Stomach smooth muscle (tissue), 2 donors: ENCODE measurements around the gene ANTXRL.
"Not testable (repeated sequence)": the region's sequence is repeated elsewhere in the genome, so short reads cannot be mapped to it uniquely, and the experiment has no call there.

Experiments
- H3K27ac ChIP-seq: one replicate; pipeline ENCODE4 v1.7.0; 2013; ENCODE audit warnings: mild to moderate bottlenecking, low read length, inconsistent platforms
- H3K27me3 ChIP-seq, 2 donors: one replicate each; pipeline ENCODE4 v1.7.0; 2013; ENCODE audit warnings: low read length in 2 of 2; ENCODE audit not compliant: insufficient read depth in 2 of 2, control insufficient read depth in 1 of 2
- H3K36me3 ChIP-seq, 2 donors: one replicate each; pipeline ENCODE4 v1.7.0; 2013; ENCODE audit warnings: low read length in 2 of 2; ENCODE audit not compliant: control insufficient read depth in 2 of 2, insufficient read depth in 2 of 2
- H3K4me1 ChIP-seq: one replicate; pipeline ENCODE4 v1.7.0; 2013; ENCODE audit warnings: low read length; ENCODE audit not compliant: control insufficient read depth, insufficient read depth
- H3K4me3 ChIP-seq, 2 donors: one replicate each; pipeline ENCODE4 v1.7.0; 2013; ENCODE audit warnings: low read length in 2 of 2
- H3K9ac ChIP-seq, 2 donors: one replicate each; pipeline ENCODE4 v1.7.0; 2013; ENCODE audit warnings: low read length in 2 of 2, mild to moderate bottlenecking in 1 of 2
- H3K9me3 ChIP-seq, 2 donors: one replicate each; pipeline ENCODE4 v1.7.0; 2013; ENCODE audit warnings: low read length in 2 of 2; ENCODE audit not compliant: control insufficient read depth in 2 of 2
- donor health status: healthy.
- donor health status: Pancreatic carcinoma.

Gene ANTXRL

DNA sequence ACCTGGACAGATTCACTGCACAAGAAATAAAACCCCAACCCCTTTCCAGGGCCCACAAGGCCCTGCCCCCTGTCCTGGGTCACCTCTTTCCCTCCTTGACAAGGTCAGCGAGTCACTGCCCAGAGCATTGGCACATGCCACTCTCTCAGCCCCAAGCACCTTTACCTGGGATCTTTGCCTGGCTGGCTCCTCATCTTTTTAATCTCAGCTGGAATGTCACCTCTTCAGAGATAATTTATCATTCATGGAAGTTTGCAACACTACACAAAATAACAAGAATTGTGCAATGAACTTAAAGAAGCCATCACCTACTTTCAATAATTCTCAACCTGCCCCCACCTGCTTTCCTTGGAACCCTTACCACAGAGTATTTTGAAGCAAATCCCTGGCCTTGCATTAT, 19.2 kb downstream of the ANTXRL start:
- peaks cover 3% of the 10 kb centered on the region for H3K4me1 ChIP-seq
- H3K27me3 ChIP-seq = peaks cover 0 to 6% of the 10 kb centered on the region in 2 donors
- H3K27ac ChIP-seq = no peak overlapping the region
- no peaks in the 10 kb centered on the region for H3K36me3 ChIP-seq
- no peak overlapping the region for H3K4me3 ChIP-seq
- no peak overlapping the region for H3K9ac ChIP-seq
- H3K9me3 ChIP-seq = no peaks in the 10 kb centered on the region

DNA sequence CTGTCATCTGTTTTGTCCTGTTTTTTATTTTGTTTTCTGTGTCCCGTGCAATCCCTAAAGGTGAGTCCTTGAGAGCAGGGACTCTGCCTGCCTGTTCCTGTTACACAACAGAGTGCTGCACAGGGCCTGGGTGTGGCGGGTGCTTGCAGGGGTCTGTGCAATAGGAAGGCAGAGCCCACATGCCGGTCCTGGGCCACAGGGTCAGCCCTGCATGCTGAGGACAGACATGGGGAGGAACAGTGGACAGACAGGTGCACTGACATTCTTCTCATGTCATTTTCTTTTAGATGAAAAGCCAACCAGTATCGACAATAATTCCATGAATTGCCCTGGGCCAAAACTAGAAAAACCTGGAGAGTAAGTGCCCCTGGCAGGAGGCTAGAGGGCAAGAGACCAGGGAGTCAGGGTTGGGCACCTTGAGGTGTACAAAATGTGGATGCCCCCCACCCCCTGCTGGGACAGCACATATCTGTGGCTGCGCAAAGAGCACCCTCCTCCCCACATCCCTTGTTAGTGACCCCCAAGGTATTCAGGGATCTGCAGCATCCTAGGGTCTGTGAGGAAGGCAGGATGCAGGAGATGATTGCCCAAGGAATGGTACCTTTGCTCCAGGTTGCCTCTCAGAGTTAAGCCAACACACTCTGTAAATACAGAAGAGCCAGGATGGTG, 19.9 kb downstream of the ANTXRL start:
- no peak overlapping the region for H3K4me3 ChIP-seq
- peaks cover 3% of the 10 kb centered on the region for H3K4me1 ChIP-seq
- peaks cover 0 to 4% of the 10 kb centered on the region in 2 donors for H3K27me3 ChIP-seq
- H3K9ac ChIP-seq = no peak overlapping the region
- H3K9me3 ChIP-seq = no peaks in the 10 kb centered on the region
- H3K27ac ChIP-seq = no peak overlapping the region
- H3K36me3 ChIP-seq = no peaks in the 10 kb centered on the region

DNA sequence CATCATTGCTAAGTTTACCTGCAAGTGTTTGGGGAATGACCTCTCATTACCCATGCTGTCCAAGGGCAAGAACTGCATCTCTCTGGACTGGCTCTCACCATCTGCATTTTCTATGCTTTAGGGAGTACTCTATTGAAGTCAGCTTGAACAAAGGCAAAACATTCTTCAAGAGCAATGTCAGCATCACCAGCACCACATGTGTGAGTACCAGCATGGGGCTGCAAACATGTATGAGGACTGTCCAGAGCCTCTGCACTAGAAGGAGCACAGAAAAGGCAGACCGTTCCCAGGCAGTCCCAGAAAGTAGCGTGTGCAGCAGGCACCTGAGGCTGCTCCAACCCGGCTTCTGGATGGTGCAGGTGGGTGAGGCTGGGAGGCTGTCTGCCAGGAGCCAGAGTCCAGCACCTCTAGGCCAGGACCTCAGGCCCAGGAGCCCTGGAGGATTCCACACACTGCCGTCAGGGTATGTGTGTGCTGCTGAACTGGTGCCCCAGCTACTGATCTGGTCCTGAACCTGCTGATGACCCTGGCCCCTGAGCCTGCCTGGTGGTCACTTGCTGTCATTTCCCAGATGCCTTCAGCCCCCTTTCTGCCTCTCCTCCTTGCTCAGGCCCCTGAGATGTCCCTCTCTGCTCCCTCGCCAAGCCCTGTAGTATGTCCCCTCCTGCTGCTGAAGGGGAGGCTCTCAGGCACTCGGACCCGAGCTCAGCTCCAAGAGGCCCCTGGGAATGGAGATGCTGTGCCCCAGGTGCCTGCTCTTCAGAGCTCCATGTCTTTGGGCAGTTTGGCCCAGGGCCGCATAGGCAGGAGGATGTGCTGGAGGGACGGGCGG, 20.7 kb downstream of the ANTXRL start:
- H3K9me3 ChIP-seq = no peaks in the 10 kb centered on the region
- H3K27me3 ChIP-seq = peaks cover 0 to 4% of the 10 kb centered on the region in 2 donors
- H3K9ac ChIP-seq = no peak overlapping the region
- H3K36me3 ChIP-seq = no peaks in the 10 kb centered on the region
- no peak overlapping the region for H3K4me3 ChIP-seq
- H3K4me1 ChIP-seq = peaks cover 3% of the 10 kb centered on the region
- no peak overlapping the region for H3K27ac ChIP-seq

DNA sequence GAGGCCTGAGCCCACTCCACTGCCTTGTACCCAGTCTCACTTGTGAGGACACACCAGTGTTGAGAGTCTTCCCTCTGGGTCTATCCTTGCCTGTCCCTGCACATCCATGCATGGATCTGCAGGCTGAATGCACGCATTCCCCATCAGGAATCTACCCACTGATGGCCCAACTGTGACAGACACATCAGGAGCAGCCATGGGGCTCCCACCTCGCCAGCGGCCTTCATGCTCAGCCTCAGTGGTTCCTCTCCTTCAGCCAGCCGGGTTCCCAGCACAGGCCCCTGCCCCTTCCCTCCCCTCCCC, 21.3 kb downstream of the ANTXRL start:
- H3K4me3 ChIP-seq = no peak overlapping the region
- no peaks in the 10 kb centered on the region for H3K9me3 ChIP-seq
- no peaks in the 10 kb centered on the region for H3K36me3 ChIP-seq
- peaks cover 0 to 2% of the 10 kb centered on the region in 2 donors for H3K27me3 ChIP-seq
- no peak overlapping the region for H3K9ac ChIP-seq
- peaks cover 3% of the 10 kb centered on the region for H3K4me1 ChIP-seq
- no peak overlapping the region for H3K27ac ChIP-seq

DNA sequence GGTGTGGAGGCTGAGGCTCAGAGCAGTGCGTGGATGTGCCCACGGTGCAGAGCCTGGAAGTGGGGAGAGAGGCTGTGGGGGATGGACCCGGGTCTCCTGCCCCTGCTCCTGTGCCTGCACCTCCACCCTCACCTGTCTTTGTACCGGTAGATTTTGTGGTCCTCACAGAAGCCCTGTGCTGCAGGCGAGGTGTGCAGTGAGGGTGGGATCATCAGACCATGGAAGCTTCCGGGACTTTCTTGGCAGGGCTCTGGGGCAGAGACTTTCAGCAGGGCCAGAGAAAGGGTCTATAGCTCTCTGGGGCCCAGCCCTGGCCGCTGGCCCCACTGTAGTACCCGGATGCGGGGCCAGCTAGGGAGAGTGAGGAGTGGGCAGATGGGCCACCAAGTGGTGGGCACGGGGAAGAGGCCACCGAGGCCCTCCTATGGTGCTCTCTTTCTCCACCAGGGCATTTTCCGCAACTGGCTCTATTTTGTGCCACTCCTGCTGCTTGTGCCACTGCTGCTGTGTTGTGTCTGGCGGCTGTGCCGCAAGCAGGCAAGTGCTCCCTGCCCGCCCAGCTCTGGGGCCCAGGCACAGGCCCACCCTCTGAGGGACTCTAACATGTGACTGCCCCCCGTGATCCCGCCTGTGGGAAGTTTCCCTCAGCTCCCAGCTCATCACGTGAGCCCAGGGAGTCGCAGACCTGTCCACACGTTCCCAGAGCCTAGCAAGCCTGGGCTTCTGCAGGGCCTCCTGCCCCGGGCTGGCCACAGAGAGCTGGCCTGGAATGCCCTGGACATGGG, 22.1 kb downstream of the ANTXRL start:
- H3K4me1 ChIP-seq = peaks cover 3% of the 10 kb centered on the region
- no peak overlapping the region for H3K27ac ChIP-seq
- peaks cover 0 to 2% of the 10 kb centered on the region in 2 donors for H3K27me3 ChIP-seq
- no peaks in the 10 kb centered on the region for H3K36me3 ChIP-seq
- H3K4me3 ChIP-seq = no peak overlapping the region
- H3K9me3 ChIP-seq = no peaks in the 10 kb centered on the region
- H3K9ac ChIP-seq = no peak overlapping the region

DNA sequence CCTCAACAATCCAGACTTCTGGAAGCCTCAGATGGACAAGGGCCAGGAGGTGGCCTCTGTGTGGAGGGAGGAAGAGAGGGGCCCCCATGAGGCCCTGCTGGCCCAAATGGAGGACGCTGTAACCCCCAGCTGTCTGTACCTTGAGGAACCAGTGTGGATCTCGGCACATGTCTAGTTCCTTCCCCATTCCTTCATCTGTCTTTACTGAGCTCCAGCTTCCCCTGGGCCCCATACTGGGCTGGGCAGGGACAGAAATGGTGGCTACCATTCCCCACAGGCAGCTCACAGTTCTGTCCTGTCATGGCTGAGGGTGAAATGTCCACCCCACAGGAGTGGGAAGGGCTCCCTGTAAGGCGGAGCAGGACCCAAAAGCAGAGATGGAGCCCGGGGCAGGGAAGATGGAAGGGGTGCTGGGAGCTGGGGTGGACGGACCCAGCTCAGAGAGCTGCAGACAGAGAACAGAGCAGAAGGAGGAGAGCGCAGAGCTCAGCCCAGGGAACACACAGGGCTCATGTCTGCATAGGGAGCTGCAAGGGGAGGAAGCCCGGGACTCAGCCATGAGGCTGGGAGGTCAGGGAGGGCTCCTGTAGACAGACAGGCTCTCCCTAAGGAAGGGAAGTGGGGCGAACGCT, 22.8 kb downstream of the ANTXRL start:
- Histone ChIP-seq H3K9ac (no peak overlapping the region), H3K27me3 (peaks cover 0 to 2% of the 10 kb centered on the region in 2 donors), H3K9me3 (no peaks in the 10 kb centered on the region), H3K4me3 (no peak overlapping the region), H3K27ac (no peak overlapping the region), H3K36me3 (no peaks in the 10 kb centered on the region), H3K4me1 (peaks cover 3% of the 10 kb centered on the region)

DNA sequence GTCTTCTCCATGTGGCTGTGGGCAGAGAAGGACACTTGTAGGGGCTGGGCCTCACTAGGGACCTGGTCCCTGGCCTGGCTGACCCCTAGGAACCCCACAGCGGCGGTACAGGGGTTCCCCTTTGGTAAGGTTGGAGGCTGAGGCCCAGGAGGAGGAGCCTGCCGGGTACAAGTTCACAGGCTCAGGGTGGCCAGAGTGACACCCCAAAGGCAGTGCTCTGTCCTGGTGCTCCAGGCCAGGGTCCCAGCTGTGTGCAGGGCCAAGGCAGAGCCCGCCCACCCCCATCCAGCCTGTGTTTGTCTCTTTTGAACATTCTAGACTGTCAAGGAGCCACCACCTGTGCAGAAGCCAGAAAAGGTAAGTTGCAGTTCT, 23.3 kb downstream of the ANTXRL start:
- Histone ChIP-seq H3K9ac (no peak overlapping the region), H3K27me3 (peaks cover 0 to 2% of the 10 kb centered on the region in 2 donors), H3K4me3 (no peak overlapping the region), H3K27ac (no peak overlapping the region), H3K9me3 (no peaks in the 10 kb centered on the region), H3K36me3 (no peaks in the 10 kb centered on the region), H3K4me1 (peaks cover 3% of the 10 kb centered on the region)

DNA sequence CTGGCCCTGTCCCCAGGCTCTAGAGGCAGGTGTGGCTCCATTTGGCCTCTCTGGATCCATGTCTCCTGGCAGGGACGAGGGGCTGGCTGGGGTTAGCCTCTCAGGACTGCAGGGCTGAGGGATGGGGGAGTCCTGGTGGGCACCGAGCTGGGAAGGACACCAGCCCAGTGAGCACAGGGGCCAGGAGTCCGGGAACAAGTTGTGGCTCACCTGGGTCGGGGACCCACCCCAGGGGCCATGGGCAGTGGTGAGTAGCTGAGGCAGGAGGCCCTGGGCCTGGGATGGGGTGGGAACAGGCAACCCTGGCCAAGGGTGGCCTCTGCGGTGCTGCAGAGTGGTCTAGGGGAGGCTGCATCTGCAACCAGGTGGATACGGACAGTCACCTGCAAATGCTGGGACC, 24.1 kb downstream of the ANTXRL start:
- Histone ChIP-seq H3K36me3 (no peaks in the 10 kb centered on the region), H3K9ac (no peak overlapping the region), H3K9me3 (no peaks in the 10 kb centered on the region), H3K27ac (no peak overlapping the region), H3K27me3 (peaks cover 0 to 2% of the 10 kb centered on the region in 2 donors), H3K4me1 (no peaks in the 10 kb centered on the region), H3K4me3 (no peak overlapping the region)

DNA sequence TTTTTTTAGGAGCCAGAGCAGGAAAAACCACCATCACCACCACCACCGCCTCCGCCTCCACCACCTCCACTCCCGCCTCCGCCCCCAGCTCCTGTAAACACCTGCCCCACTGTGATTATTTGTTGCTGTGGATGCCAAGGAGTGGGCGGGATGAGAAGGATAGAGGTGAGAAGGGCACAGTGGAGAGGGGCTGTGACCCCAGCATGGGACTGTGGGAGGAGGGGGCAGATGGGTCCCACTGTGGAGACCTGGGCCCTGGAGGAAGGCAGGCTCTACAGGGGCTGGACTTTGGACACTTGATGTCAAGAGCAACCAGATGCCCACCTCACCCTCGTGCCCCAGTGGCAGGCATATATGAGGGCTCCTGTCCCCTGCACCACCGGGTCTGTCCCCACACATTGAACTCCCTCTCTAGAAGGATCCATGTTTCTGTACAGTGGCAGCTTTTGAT, 24.7 kb downstream of the ANTXRL start:
- H3K27me3 ChIP-seq = peaks cover 0 to 2% of the 10 kb centered on the region in 2 donors
- H3K27ac ChIP-seq = no peak overlapping the region
- H3K36me3 ChIP-seq = no peaks in the 10 kb centered on the region
- H3K4me1 ChIP-seq = no peaks in the 10 kb centered on the region
- no peak overlapping the region for H3K4me3 ChIP-seq
- no peak overlapping the region for H3K9ac ChIP-seq
- no peaks in the 10 kb centered on the region for H3K9me3 ChIP-seq

DNA sequence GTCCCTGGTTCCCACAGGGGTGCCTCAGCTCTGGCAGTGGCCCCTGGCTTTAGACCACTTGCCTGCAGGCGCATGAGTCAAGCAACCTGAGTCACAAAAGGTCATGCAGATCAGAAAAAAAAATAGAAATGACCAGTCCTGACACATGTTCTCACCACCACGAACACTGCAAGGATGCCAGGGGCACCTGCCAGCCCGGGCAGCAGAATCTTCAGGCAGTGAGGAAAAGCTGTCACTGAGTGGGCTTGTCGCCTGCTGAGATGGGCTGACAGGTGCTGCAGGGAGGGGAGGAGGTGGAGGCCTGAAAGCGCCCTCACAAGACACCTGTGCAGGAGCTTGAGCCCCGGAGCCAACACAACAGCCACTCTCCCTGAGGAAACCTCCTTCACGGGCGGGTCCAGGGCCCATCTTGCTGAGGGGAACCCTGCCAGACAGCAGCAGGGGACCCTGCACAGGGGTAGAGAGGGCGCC, 25.2 kb downstream of the ANTXRL start:
- H3K4me1 ChIP-seq, H3K27me3 ChIP-seq, H3K27ac ChIP-seq, H3K9me3 ChIP-seq, H3K9ac ChIP-seq, H3K36me3 ChIP-seq, H3K4me3 ChIP-seq: not testable (repeated sequence)
